HepG2 (cell line): Measurements from ENCODE around the gene GATAD2B. TPM values are rescaled to one million over a fixed set of nuclear protein-coding genes. Genes with fewer than 3 reads are reported as not detected.

Experiments used
- ATAC-seq: fragments of 200-7000 bp; cut with Tn5 transposase; 3 replicates; pipeline ENCODE4 v1.9.1; 2020; ENCODE audit warnings: mild to moderate bottlenecking, moderate library complexity
- BruUV-seq: library from RNA; stranded (reverse); fragments of 400-500 nt; replicated peaks from 2 replicates; lab custom pipeline; 2021; lab: Mats Ljungman, UMichigan
- CTCF ChIA-PET: fragments of 300-600 bp; formaldehyde crosslinking; extraction: SDS; loops from one replicate; lab custom pipeline; 2021; ENCODE audit warnings: low total read pairs, inconsistent platforms, low intra/inter-chr PET ratio; lab: Yijun Ruan, JAX
- POLR2A ChIA-PET: fragments of 350-600 bp; sonication (Branson Sonifier 250); formaldehyde crosslinking; loops from one replicate; lab custom pipeline; 2020; ENCODE audit warnings: antibody characterized with exemption, inconsistent platforms; lab: Yijun Ruan, JAX
- DNase-seq: peaks from one replicate; pipeline ENCODE4 v3.0.0-alpha.2; 2015; ENCODE audit warnings: low spot score
- FAIRE-seq: peaks from 3 replicates; lab custom pipeline; 2011; peaks lifted over from hg19 to GRCh38; lab: Jason Lieb, UNC
- H2AFZ ChIP-seq: one replicate; pipeline ENCODE4 v1.6.1; 2011; ENCODE audit warnings: low read length, inconsistent platforms
- H3K27ac ChIP-seq: fragments of 300-600 bp; 3 replicates; pipeline ENCODE4 v1.8.0; 2011; ENCODE audit warnings: mixed run types, mild to moderate bottlenecking, mixed read lengths, low read length, inconsistent platforms; ENCODE audit not compliant: insufficient read depth; ENCODE audit errors: extremely low read length
- H3K27me3 ChIP-seq, 2 experiments: fragments of 200-600 bp in 1 of 2; 2 replicates in 1 of 2; 3 replicates in 1 of 2; pipeline versions ENCODE4 v1.6.0 to v1.8.0; 2011; ENCODE audit warnings: low read length in 2 of 2, mild to moderate bottlenecking in 2 of 2, moderate library complexity in 2 of 2, inconsistent platforms in 1 of 2; ENCODE audit not compliant: insufficient read depth in 2 of 2, control insufficient read depth in 1 of 2
- H3K36me3 ChIP-seq, 2 experiments: fragments of 200-600 bp in 1 of 2; replicated peaks in 1 of 2; 2 replicates in 1 of 2; 3 replicates in 1 of 2; pipeline versions ENCODE4 v1.5.1 to v1.8.0; 2011; ENCODE audit warnings: low read length in 2 of 2, inconsistent platforms in 1 of 2; ENCODE audit not compliant: insufficient read depth in 2 of 2, control insufficient read depth in 1 of 2
- H3K4me1 ChIP-seq: 2 replicates; pipeline ENCODE4 v1.5.1; 2012; ENCODE audit warnings: low read length, inconsistent platforms; ENCODE audit not compliant: insufficient read depth
- H3K4me2 ChIP-seq: 2 replicates; pipeline ENCODE4 v1.6.0; 2011; ENCODE audit warnings: low read depth, low read length, inconsistent platforms
- H3K4me3 ChIP-seq, 3 experiments: fragments of 200-600 bp in 1 of 3; sonication (generic), shearing (Covaris generic) in 1 of 3; replicated peaks in 1 of 3; 2 replicates each; pipeline ENCODE4 v1.5.1; 2011 to 2016; ENCODE audit warnings: low read length in 3 of 3, inconsistent platforms in 2 of 3, low read depth in 2 of 3, mild to moderate bottlenecking in 2 of 3, control low read depth in 1 of 3, mixed read lengths in 1 of 3; ENCODE audit not compliant: insufficient read depth in 1 of 3
- H3K79me2 ChIP-seq: one replicate; pipeline ENCODE4 v1.6.1; 2011; ENCODE audit warnings: low read length, inconsistent platforms; ENCODE audit not compliant: insufficient read depth
- H3K9ac ChIP-seq: 2 replicates; pipeline ENCODE4 v1.6.0; 2011; ENCODE audit warnings: mild to moderate bottlenecking, low read depth, low read length, inconsistent platforms; ENCODE audit not compliant: insufficient read depth
- H3K9me3 ChIP-seq: 2 replicates; pipeline ENCODE4 v1.5.1; 2012; ENCODE audit warnings: mild to moderate bottlenecking, low read length
- H4K20me1 ChIP-seq: 2 replicates; pipeline ENCODE4 v1.6.0; 2011; ENCODE audit warnings: inconsistent platforms, mild to moderate bottlenecking, low read length, moderate library complexity; ENCODE audit not compliant: insufficient read depth
- BRF2 ChIP-seq: sonication (generic); formaldehyde crosslinking; IDR thresholded peaks from 2 replicates; pipeline ENCODE4 v1.8.1; 2022; ENCODE audit warnings: mild to moderate bottlenecking, missing genetic modification reagents
- CBFB ChIP-seq: sonication (generic); formaldehyde crosslinking; IDR thresholded peaks from 2 replicates; pipeline ENCODE4 v1.4.0; 2020; ENCODE audit warnings: missing genetic modification reagents
- CBX5 ChIP-seq: sonication (generic); formaldehyde crosslinking; IDR thresholded peaks from 2 replicates; pipeline ENCODE4 v1.4.0; 2020; ENCODE audit warnings: missing genetic modification reagents, borderline replicate concordance
- CHCHD3 ChIP-seq: sonication (generic); formaldehyde crosslinking; IDR thresholded peaks from 2 replicates; pipeline ENCODE4 v1.8.0; 2022; ENCODE audit warnings: mild to moderate bottlenecking, missing genetic modification reagents, moderate library complexity
- GPN1 ChIP-seq: sonication (generic); formaldehyde crosslinking; IDR thresholded peaks from 2 replicates; pipeline ENCODE4 v1.5.1; 2020; ENCODE audit warnings: missing genetic modification reagents, borderline replicate concordance
- HNF4G ChIP-seq, 2 experiments: sonication (generic) in 1 of 2; formaldehyde crosslinking in 1 of 2; IDR thresholded peaks; 2 replicates each; pipeline versions ENCODE4 v1.4.0 to v1.6.1; 2011 to 2020; ENCODE audit warnings: borderline replicate concordance in 2 of 2, low read depth in 2 of 2, mild to moderate bottlenecking in 2 of 2, low read length in 1 of 2, missing genetic modification reagents in 1 of 2, moderate library complexity in 1 of 2
- KLF13 ChIP-seq: sonication (generic); formaldehyde crosslinking; IDR thresholded peaks from 2 replicates; pipeline ENCODE4 v1.4.0; 2020; ENCODE audit warnings: mild to moderate bottlenecking, missing genetic modification reagents
- SALL1 ChIP-seq: sonication (generic); formaldehyde crosslinking; IDR thresholded peaks from 2 replicates; pipeline ENCODE4 v1.8.0; 2022; ENCODE audit warnings: mild to moderate bottlenecking, missing genetic modification reagents
- SMARCC2 ChIP-seq: fragments of 450-650 bp; IDR thresholded peaks from 2 replicates; pipeline ENCODE4 v1.6.1; 2017; ENCODE audit warnings: antibody characterized with exemption, mild to moderate bottlenecking
- SMYD3 ChIP-seq: sonication (generic); formaldehyde crosslinking; IDR thresholded peaks from 2 replicates; pipeline ENCODE4 v1.8.1; 2023; ENCODE audit warnings: mild to moderate bottlenecking, missing genetic modification reagents
- TEF ChIP-seq: sonication (generic); formaldehyde crosslinking; IDR thresholded peaks from 2 replicates; pipeline ENCODE4 v1.5.0; 2020; ENCODE audit warnings: missing genetic modification reagents
- ZC3H13 ChIP-seq: sonication (generic); formaldehyde crosslinking; IDR thresholded peaks from 2 replicates; pipeline ENCODE4 v1.8.1; 2023; ENCODE audit warnings: mild to moderate bottlenecking, missing genetic modification reagents, moderate library complexity
- ZC3H4 ChIP-seq: sonication (generic); formaldehyde crosslinking; IDR thresholded peaks from 2 replicates; pipeline ENCODE4 v1.4.0; 2020; ENCODE audit warnings: missing genetic modification reagents, borderline replicate concordance
- ZNF550 ChIP-seq: sonication (generic); formaldehyde crosslinking; IDR thresholded peaks from 2 replicates; pipeline ENCODE4 v1.4.0; 2020; ENCODE audit warnings: mild to moderate bottlenecking, missing genetic modification reagents, borderline replicate concordance
- ZSCAN22 ChIP-seq: sonication (generic); formaldehyde crosslinking; IDR thresholded peaks from 2 replicates; pipeline ENCODE4 v1.4.0; 2020; ENCODE audit warnings: mild to moderate bottlenecking, missing genetic modification reagents
- ZSCAN5A ChIP-seq: sonication (generic); formaldehyde crosslinking; IDR thresholded peaks from 2 replicates; pipeline ENCODE4 v1.8.0; 2022; ENCODE audit warnings: mild to moderate bottlenecking, missing genetic modification reagents, borderline replicate concordance
- WGBS: methylation state at CpG from one replicate; pipeline ENCODE4 v1.1.6; 2017; ENCODE audit warnings: low lambda C conversion rate; 5-methylcytosine and 5-hydroxymethylcytosine counted together
- in situ Hi-C: cut with HindIII; loops from 2 replicates; pipeline ENCODE4 v1.10.0; 2017; ENCODE audit warnings: low pct_unique_long_range_greater_than_20kb; ENCODE audit not compliant: extremely low pct_ligation_motif_present
- intact Hi-C: fragments of 100-400 bp; cut with micrococcal nuclease; formaldehyde crosslinking; loops from one replicate; pipeline ENCODE4 v1.10.0; 2022; ENCODE audit not compliant: unreplicated experiment
- polyA plus RNA-seq, 8 experiments: library from polyadenylated mRNA; depleted of rRNA in 3 of 8; stranded (reverse) in 7 of 8; unstranded in 1 of 8; fragments of >200 nt; fragmentation: Illumina TruSeq in 4 of 8; extraction: Trizol in 4 of 8; gene quantifications; 2 replicates each; pipeline versions ENCODE4 v1.2.1 to v1.2.3, GENCODE V29; 2011 to 2016; ENCODE audit warnings: low read depth in 4 of 8, missing spikeins in 1 of 8, mixed read lengths in 1 of 8; ENCODE audit not compliant: insufficient read depth in 1 of 8
- total RNA-seq, 5 experiments: library from RNA; depleted of rRNA; stranded (reverse); fragments of >200 nt; fragmentation: Illumina TruSeq; extraction: Trizol; gene quantifications; 2 replicates each; pipeline ENCODE4 v1.2.3, GENCODE V29; 2016; ENCODE audit warnings: low read depth in 1 of 5

Gene GATAD2B
- total and polyA plus RNA-seq, 2 of the 13 experiments (the other 11 are each of a cell fraction or from before 2014, with no cell fraction given), result 3.2 to 5.2 TPM

GRCh38 chr1:153883223-153883622 is 39.5 kb downstream of the GATAD2B start:
- Histone ChIP-seq H3K79me2 (peaks cover 61% of the 10 kb centered on the region), H3K27me3 (no peaks in the 10 kb centered on the region), H3K4me1 (peaks cover 14% of the 10 kb centered on the region), H2AFZ (no peak overlapping the region), H3K4me3 (no peak overlapping the region), H3K9ac (no peak overlapping the region), H3K36me3 (0 out of 5 replicates have a peak, but pooled peaks cover 0 to 2% of the 10 kb centered on the region in 2 experiments), H3K4me2 (no peak overlapping the region), H3K27ac (no peak overlapping the region), H4K20me1 (0 out of 2 replicates have a peak, but pooled peaks cover 13% of the 10 kb centered on the region), H3K9me3 (no peaks in the 10 kb centered on the region)
- no peak for DNase-seq
- WGBS, result 98% methylated on average over 4 of the region's 4 CpGs
- in situ Hi-C loops (no loop called here), intact Hi-C loops (no loop called here)
- CTCF ChIA-PET, result no interaction called here
- BruUV-seq, result no TSS peak
- TF ChIP-seq HNF4G (IDR thresholded peaks at IDR 0.05; ENCODE audit: borderline replicate concordance, low read depth, low read length) (no peak), HNF4G (CRISPR knock-in tag; IDR thresholded peaks at IDR 0.05; ENCODE audit: borderline replicate concordance, low read depth) (no peak), CBX5 (CRISPR knock-in tag) (no peak), ZC3H4 (CRISPR knock-in tag) (no peak), ZC3H13 (CRISPR knock-in tag) (no peak), TEF (CRISPR knock-in tag) (no peak), ZSCAN22 (CRISPR knock-in tag) (no peak), SMYD3 (CRISPR knock-in tag) (no peak), SMARCC2 (no peak), SALL1 (CRISPR knock-in tag) (no peak), ZNF550 (CRISPR knock-in tag) (no peak), KLF13 (no peak), CBFB (CRISPR knock-in tag) (no peak), ZSCAN5A (CRISPR knock-in tag) (no peak), CHCHD3 (CRISPR knock-in tag) (no peak), GPN1 (CRISPR knock-in tag) (no peak), BRF2 (CRISPR knock-in tag) (no peak)
- FAIRE-seq, result no peak
- ATAC-seq, result no peak
- POLR2A ChIA-PET, result no interaction called here
